ENCODE measurements around the gene MEF2C.
"Not testable (repeated sequence)": the region's sequence is repeated elsewhere in the genome, so short reads cannot be mapped to it uniquely, and the experiment has no call there.

Gene MEF2C

GRCh38 chr5:88862547-88863175, 20.3 kb downstream of the MEF2C start:
- DNase-seq (ENCODE audit: low read depth in 3 of 3, low spot score in 1 of 3): no peak

- DNase-seq (ENCODE audit: low read depth in 3 of 3, low spot score in 1 of 3): no peak
Measured at GRCh38 chr5:88861231-88861630, 21.8 kb downstream of the MEF2C start.

GRCh38 chr5:88860501-88860900, 22.5 kb downstream of the MEF2C start:
- DNase-seq (ENCODE audit: low read depth in 3 of 3, low spot score in 1 of 3): no peak

DNA sequence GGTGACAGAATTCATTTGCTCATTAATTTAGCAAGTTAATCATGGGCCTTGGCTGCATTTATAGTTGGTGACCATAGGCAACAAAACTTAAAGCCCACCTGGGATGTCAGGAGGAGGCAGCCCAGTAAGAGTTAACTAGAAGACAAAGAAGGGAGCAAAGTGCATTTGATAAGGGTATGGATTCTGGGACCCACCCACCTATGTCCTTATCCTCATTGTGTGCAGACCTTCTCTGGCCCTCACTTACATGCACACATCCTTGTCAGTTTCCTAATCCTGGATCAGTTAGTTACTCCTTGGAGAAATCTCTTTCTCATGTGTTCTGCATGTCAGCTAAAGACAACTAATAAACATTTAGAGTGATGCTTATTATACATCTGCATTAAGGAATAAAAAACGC, 24.6 kb downstream of the MEF2C start:
- DNase-seq (ENCODE audit: low read depth in 3 of 3, low spot score in 1 of 3): no peak

DNA sequence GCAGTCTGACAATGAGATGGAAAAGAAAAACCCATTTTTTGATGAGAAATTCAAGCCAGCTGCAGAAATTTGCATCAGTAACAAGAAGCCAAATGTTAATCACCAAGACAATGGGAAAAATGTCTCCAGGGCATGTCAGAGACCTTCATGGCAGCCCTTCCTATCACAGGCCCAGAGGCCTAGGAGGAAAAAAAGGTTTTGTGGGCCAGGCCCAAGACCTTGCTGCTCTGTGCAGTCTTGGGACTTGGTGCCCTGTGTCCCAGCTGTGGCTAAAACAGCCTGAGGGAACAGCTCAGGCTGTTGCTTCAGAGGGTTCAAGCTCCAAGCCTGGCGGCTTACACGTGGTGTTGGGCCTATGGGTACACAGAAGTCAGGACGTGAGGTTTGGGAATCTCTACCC, 26.6 kb downstream of the MEF2C start:
- DNase-seq (ENCODE audit: low read depth in 3 of 3, low spot score in 1 of 3): not testable (repeated sequence)

- no peak for DNase-seq (ENCODE audit: low read depth in 3 of 3, low spot score in 1 of 3)
Measured at GRCh38 chr5:88854769-88855168, 28.2 kb downstream of the MEF2C start.

DNA sequence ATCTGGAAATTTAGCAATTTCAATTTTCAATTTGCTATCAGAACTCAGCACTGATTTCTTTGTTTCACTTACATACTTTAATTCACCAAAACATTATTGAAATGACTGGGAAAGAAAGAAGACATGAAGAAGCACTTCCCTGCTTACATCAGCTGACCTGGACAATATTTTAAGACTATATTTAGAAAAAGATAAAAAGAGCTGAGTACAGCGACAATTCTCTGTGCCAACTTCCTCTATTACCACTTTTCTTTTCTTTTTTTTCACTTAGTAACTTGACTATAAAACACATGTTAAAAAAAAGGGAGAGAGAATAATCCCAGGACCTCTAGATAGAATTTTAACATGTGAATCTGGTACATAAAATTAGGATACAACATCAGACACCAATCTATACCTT, 35.6 kb downstream of the MEF2C start:
- no peak for DNase-seq (ENCODE audit: low read depth in 3 of 3, low spot score in 1 of 3)

GRCh38 chr5:88846434-88846833, 36.5 kb downstream of the MEF2C start:
- DNase-seq (ENCODE audit: low read depth in 3 of 3, low spot score in 1 of 3): no peak

- DNase-seq (ENCODE audit: low read depth in 3 of 3, low spot score in 1 of 3): no peak
Measured at GRCh38 chr5:88845081-88845697, 37.8 kb downstream of the MEF2C start.

GRCh38 chr5:88842784-88843183, 40.2 kb downstream of the MEF2C start:
- DNase-seq (ENCODE audit: low read depth in 3 of 3, low spot score in 1 of 3): no peak

DNA sequence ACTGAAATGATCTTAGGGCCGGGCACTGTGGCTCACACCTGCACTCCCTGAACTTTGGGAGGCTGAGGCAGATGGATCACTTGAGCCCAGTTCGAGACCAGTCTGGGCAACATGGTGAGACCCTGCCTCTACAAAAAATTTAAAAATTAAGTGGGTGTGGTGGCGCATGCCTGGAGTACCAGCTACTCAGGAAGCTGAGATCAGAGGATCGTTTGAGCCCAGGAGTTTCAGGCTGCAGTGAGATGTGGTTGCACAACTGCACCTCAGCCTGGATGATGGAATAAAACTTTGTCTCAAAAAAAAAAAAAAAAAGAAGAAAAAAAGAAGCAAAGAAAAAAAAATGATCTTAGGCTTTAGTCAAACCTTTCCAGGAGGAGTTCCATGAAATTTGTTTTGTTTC, 41.8 kb downstream of the MEF2C start:
- no peak for DNase-seq (ENCODE audit: low read depth in 3 of 3, low spot score in 1 of 3)

GRCh38 chr5:88840495-88840894, 42.5 kb downstream of the MEF2C start:
- DNase-seq (ENCODE audit: low read depth in 3 of 3, low spot score in 1 of 3): no peak

DNA sequence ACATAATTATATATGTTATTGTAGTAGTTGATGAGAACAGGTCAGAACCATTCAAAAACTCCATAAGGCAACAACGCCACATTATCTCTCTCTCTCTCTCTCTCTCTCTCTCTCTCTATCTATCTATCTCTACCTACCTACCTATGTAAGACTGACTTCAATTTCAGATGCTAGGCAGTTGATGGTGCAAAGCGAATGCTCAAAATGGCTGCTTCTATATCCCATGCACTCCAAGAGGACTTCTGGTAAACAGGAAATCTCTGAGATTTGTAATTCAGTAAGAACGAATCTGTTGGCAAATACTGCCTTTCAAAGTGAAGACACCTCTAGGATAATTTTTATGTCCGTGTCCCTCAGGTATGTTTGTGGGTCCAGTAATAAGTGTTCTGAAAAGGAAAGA, 43.7 kb downstream of the MEF2C start:
- DNase-seq (ENCODE audit: low read depth in 3 of 3, low spot score in 1 of 3): no peak

DNA sequence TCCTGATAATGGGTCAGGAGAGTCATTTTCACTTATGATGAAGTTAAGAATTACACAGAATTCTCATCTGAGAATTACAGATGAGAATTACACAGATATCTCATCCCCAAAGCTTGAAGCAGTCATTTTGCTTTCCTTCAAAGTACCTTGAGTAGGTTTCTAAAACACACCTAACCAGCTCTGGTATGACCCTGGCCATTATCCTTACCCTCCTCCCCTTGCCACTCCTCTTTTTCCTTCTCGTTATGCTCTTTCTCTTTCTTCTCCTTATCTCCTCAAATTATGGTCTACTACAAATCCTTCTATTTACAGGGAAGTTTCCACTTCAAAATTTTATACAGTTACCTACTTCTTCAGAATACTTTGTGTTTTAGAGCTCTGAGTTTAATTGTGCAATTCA, 44.5 kb downstream of the MEF2C start:
- DNase-seq (ENCODE audit: low read depth in 3 of 3, low spot score in 1 of 3): no peak

DNA sequence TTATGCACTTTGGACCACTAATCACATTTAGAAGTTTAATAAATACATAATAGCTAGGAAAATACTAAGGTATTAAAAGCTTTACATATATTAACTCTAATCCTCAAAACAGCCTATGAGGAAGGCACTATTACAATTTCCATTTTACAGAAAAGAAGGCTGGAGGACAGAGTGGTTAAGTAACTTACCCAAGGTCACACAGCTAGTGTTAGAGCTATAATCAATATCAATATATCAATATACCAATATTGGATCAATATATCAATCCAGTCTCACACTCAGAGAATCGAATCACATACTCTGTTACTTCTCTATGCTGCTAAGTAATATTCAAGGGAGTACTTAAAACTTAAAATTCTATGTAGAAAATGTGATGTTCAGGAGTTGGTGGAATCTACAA, 45.2 kb downstream of the MEF2C start:
- DNase-seq (ENCODE audit: low read depth in 3 of 3, low spot score in 1 of 3): no peak

- no peak for DNase-seq (ENCODE audit: low read depth in 3 of 3, low spot score in 1 of 3)
Measured at GRCh38 chr5:88837222-88837621, 45.8 kb downstream of the MEF2C start.

GRCh38 chr5:88836195-88836838, 46.7 kb downstream of the MEF2C start:
- no peak for DNase-seq (ENCODE audit: low read depth in 3 of 3, low spot score in 1 of 3)

GRCh38 chr5:88834499-88834898, 48.5 kb downstream of the MEF2C start:
- no peak for DNase-seq (ENCODE audit: low read depth in 3 of 3, low spot score in 1 of 3)

DNA sequence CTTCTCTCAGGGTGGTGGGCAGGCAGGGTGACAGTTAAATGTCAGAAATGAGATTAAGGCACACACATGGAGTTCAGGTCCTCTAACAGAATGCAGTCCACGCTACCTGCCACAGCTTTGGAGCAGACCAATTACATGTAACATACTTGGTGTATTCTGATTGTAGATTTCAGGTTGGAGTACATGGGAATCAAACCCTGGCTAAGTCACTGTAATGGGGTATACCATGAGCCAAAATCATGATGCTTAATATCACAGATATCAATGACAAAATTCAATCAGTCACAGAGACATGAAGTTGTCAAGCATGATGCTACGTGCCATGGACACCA, 48.9 kb downstream of the MEF2C start:
- no peak for DNase-seq (ENCODE audit: low read depth in 3 of 3, low spot score in 1 of 3)

DNA sequence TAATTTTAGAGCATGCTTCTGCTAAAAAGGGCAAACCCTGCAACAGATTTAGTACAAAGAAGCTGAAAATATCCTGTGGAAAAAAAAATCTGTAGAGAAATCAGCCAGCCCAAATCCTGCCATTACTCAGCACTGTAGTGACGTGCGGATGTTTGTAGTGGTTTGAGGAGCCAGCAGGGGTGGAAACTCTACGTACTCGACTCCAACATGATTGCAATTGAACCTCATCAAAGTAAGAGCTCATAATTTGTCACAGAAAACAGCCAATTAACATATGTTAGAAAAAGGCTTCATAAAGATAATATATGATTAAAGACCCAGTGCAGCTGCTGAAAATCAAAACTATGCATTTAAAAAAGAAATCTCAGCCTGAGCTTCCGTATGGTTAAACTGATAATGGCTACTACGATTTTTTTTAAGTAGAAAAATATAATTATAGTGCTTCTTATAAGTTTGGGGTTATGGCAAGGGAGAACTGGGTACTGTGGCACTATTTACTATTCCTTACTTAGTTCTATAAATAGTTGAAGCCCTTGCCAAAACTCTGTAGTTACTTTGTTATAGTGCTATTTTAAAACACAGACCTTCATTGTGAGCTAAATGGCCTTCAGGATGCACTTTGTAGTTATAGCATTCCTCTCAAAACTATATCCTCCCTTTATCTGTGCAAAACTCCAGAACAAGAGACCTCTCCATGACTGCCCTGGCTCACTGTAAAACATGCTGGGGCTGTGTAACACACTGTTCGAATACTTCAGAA, 49.4 kb downstream of the MEF2C start:
- peak in 1 of 3 donors; percentile 3 for DNase-seq (ENCODE audit: low read depth in 3 of 3, low spot score in 1 of 3)

DNA sequence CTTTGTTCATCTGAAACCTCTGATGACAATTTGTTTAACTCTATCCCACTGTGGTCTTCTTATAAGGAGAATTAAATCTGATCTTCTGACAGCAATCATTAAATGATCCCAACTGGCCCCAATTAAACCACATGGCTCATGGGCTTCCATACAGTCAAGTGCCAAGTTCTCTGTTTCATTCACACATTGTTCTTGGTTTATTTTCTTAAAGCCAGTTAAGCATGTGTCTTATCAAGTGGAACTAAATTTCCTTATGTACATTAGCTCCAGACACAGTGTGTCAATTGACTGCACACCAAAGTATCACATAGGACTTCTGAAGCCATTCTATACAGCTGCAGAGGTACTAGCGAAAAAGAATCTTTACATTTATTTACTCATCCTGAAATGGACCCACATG, 51.2 kb downstream of the MEF2C start:
- DNase-seq (ENCODE audit: low read depth in 3 of 3, low spot score in 1 of 3): no peak

GRCh38 chr5:88830567-88830966, 52.4 kb downstream of the MEF2C start:
- DNase-seq (ENCODE audit: low read depth in 3 of 3, low spot score in 1 of 3): no peak
